Fibroblast of lung (primary cell): ENCODE results near the gene TSC1. TPM values are rescaled to one million over a fixed set of nuclear protein-coding genes. Genes with fewer than 3 reads are reported as not detected.
A peak's percentile ranks its signal among the peaks of the same experiment; 100 is the strongest.

Source experiments
- DNase-seq, 2 donors: peaks; one replicate each; pipeline versions ENCODE4 v3.0.0 to v3.0.0-alpha.2; 2010; ENCODE audit warnings: low read depth in 2 of 2
- H2AFZ ChIP-seq: 2 replicates; pipeline ENCODE4 v1.5.1; 2012; ENCODE audit warnings: low read length, control low read depth, inconsistent platforms
- H3K27ac ChIP-seq: 2 replicates; pipeline ENCODE4 v1.5.1; 2011; ENCODE audit warnings: low read length, control low read depth; ENCODE audit not compliant: insufficient read depth
- H3K27me3 ChIP-seq: 2 replicates; pipeline ENCODE4 v1.5.1; 2011; ENCODE audit warnings: mild to moderate bottlenecking, low read length; ENCODE audit not compliant: control insufficient read depth, insufficient read depth
- H3K36me3 ChIP-seq: 2 replicates; pipeline ENCODE4 v1.5.1; 2011; ENCODE audit warnings: low read length; ENCODE audit not compliant: control insufficient read depth, insufficient read depth
- H3K4me1 ChIP-seq: 2 replicates; pipeline ENCODE4 v1.5.1; 2011; ENCODE audit warnings: low read length; ENCODE audit not compliant: control insufficient read depth, insufficient read depth; ENCODE audit errors: extremely low read depth
- H3K4me2 ChIP-seq: 2 replicates; pipeline ENCODE4 v1.5.1; 2011; ENCODE audit warnings: low read length, control low read depth; ENCODE audit not compliant: insufficient read depth; ENCODE audit errors: extremely low read depth
- H3K4me3 ChIP-seq, 4 experiments: fragments of 200-600 bp in 1 of 4; sonication (generic) in 1 of 4; replicated peaks in 1 of 4; 2 replicates each; pipeline ENCODE4 v1.5.1; 2011 to 2016; ENCODE audit warnings: low read length in 4 of 4, low read depth in 3 of 4, mild to moderate bottlenecking in 3 of 4, control low read depth in 2 of 4, inconsistent platforms in 1 of 4, mixed read lengths in 1 of 4; ENCODE audit not compliant: insufficient read depth in 1 of 4; ENCODE audit errors: control extremely low read depth in 1 of 4
- H3K79me2 ChIP-seq: 2 replicates; pipeline ENCODE4 v1.5.1; 2012; ENCODE audit warnings: mild to moderate bottlenecking, low read length, inconsistent platforms; ENCODE audit not compliant: control insufficient read depth, insufficient read depth
- H3K9ac ChIP-seq: 2 replicates; pipeline ENCODE4 v1.5.1; 2011; ENCODE audit warnings: mild to moderate bottlenecking, low read length, control low read depth; ENCODE audit not compliant: insufficient read depth
- H3K9me3 ChIP-seq: 2 replicates; pipeline ENCODE4 v1.5.1; 2012; ENCODE audit warnings: low read depth, low read length; ENCODE audit not compliant: control insufficient read depth, insufficient read depth
- H4K20me1 ChIP-seq: 2 replicates; pipeline ENCODE4 v1.5.1; 2011; ENCODE audit warnings: low read length; ENCODE audit not compliant: control insufficient read depth, insufficient read depth; ENCODE audit errors: extremely low read depth
- EZH2 ChIP-seq: IDR thresholded peaks from 2 replicates; pipeline ENCODE4 v1.5.1; 2012; ENCODE audit warnings: low read length, control low read depth, mild to moderate bottlenecking; ENCODE audit errors: missing control alignments
- polyA plus RNA-seq, 2 donors: library from polyadenylated mRNA; depleted of rRNA in 1 of 2; stranded (reverse) in 1 of 2; unstranded in 1 of 2; fragments of >200 nt; gene quantifications; 2 replicates each; pipeline ENCODE4 v1.2.1, GENCODE V29; 2011 to 2012; ENCODE audit warnings: missing spikeins in 1 of 2
- total RNA-seq: library from RNA; depleted of rRNA; stranded (reverse); fragments of >200 nt; gene quantifications from 2 replicates; pipeline ENCODE4 v1.2.1, GENCODE V29; 2014
- TF ChIP-seq, protein P1 (sequence below), 2 donors: IDR thresholded peaks in 1 of 2; conservative IDR thresholded peaks in 1 of 2; 1 replicate in 1 of 2; 2 replicates in 1 of 2; pipeline ENCODE4 v1.5.1; 2011 to 2012; ENCODE audit warnings: low read length in 2 of 2, control low read depth in 1 of 2, inconsistent platforms in 1 of 2, low read depth in 1 of 2, mild to moderate bottlenecking in 1 of 2

Gene TSC1
- total and polyA plus RNA-seq, 2 donors (not counting 1 experiment from before 2014, with no cell fraction given), result 41.5 to 48.0 TPM

DNA sequence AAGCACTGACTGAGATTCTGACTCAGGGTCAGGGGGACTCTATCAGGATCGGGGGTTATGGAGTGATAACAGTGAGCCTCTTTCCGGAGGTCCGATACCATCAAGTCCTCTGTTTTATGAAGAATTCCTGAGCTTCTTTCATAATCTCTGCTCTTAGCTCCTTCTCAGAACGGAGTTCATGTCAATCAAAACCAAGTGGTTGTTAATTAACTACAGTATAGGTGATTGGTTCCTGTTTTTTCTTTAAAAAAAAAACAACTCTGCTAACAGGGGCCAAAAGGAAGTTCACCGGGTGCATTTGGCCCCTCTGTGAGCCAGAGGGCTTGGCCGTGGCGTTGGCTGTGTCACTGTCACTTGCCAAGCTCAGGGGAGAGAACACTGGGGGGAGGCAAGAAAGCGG is 38.0 kb upstream of the TSC1 start:
- Histone ChIP-seq H2AFZ (no peak overlapping the region), H3K27me3 (peaks cover 24% of the 10 kb centered on the region), H3K36me3 (no peaks in the 10 kb centered on the region), H3K79me2 (no peaks in the 10 kb centered on the region), H3K9ac (no peak overlapping the region), H3K9me3 (no peaks in the 10 kb centered on the region), H3K4me1 (no peaks in the 10 kb centered on the region), H4K20me1 (no peaks in the 10 kb centered on the region), H3K27ac (no peak overlapping the region), H3K4me2 (no peak overlapping the region), H3K4me3 (no peak overlapping the region)
- DNase-seq, result no peak
- TF ChIP-seq EZH2, result no peak
- TF ChIP-seq, protein P1, sequence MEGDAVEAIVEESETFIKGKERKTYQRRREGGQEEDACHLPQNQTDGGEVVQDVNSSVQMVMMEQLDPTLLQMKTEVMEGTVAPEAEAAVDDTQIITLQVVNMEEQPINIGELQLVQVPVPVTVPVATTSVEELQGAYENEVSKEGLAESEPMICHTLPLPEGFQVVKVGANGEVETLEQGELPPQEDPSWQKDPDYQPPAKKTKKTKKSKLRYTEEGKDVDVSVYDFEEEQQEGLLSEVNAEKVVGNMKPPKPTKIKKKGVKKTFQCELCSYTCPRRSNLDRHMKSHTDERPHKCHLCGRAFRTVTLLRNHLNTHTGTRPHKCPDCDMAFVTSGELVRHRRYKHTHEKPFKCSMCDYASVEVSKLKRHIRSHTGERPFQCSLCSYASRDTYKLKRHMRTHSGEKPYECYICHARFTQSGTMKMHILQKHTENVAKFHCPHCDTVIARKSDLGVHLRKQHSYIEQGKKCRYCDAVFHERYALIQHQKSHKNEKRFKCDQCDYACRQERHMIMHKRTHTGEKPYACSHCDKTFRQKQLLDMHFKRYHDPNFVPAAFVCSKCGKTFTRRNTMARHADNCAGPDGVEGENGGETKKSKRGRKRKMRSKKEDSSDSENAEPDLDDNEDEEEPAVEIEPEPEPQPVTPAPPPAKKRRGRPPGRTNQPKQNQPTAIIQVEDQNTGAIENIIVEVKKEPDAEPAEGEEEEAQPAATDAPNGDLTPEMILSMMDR (conservative IDR thresholded peaks at IDR 0.05 in 1 of 2, IDR thresholded peaks at IDR 0.05 in 1 of 2; ENCODE audit: low read depth in 1 of 2, low read length in 2 of 2), result no peak

DNA sequence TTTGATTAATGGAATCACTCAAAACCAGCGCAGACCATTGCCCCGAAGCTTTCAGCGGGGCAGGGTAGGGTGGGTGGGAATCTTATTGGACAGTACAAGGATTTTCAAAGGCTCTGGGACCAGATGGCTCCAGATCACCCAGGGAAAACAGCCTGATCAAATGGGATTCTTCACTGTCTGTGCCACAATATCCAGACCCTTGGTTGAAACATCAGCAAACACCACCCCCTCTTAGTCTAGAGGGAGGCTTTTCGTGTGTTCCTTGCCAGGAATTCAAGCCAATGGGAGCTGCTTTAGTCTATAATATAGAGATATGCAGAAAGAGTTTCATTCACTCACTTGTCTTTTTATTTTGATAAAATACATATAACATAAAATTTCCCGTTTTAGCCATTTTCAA is 35.7 kb upstream of the TSC1 start:
- H3K4me3 ChIP-seq, result no peak overlapping the region
- DNase-seq, result no peak
- no peak overlapping the region for H3K27ac ChIP-seq
- no peaks in the 10 kb centered on the region for H3K9me3 ChIP-seq
- no peak overlapping the region for H2AFZ ChIP-seq
- no peaks in the 10 kb centered on the region for H3K36me3 ChIP-seq
- TF ChIP-seq EZH2, result no peak
- TF ChIP-seq, protein P1 (conservative IDR thresholded peaks at IDR 0.05 in 1 of 2, IDR thresholded peaks at IDR 0.05 in 1 of 2; ENCODE audit: low read depth in 1 of 2, low read length in 2 of 2), result no peak
- no peaks in the 10 kb centered on the region for H4K20me1 ChIP-seq
- peaks cover 27% of the 10 kb centered on the region for H3K27me3 ChIP-seq
- no peaks in the 10 kb centered on the region for H3K79me2 ChIP-seq
- H3K9ac ChIP-seq, result no peak overlapping the region
- H3K4me1 ChIP-seq, result no peaks in the 10 kb centered on the region
- H3K4me2 ChIP-seq, result no peak overlapping the region

DNA sequence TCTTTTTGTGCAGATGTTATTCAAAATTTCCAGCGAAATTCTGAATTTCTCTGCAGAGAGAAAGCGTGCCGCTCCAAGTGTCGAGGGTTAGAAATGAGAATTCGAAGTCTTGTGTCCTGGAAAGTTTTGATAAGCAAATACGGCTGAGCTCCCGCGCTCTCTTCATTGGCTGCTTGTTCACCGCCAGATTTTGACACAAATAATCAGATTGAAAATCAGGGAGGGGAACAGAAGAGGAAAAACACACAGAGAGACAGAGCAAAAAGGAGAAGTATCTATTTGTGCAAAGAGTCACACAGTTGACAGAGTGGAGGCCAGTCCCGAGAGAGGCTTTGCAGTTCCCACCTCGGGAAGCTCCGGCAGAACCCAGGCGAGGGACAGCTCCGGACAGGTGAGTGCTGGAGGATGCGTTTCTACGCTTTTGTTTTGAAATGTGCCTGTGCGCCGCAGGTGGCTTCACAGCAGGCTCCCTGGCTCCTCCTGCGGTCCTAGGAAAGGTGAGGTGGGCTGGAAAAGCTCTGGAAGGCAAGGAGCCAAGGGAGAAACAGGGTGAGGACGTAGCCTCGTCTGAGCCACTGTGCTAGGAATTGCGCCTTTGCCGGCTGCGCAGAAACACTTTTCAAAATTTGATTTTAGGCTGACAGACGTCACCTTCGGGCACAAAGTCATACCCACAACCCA is 34.2 kb upstream of the TSC1 start, which contains the start of gene GFI1B:
Gene GFI1B, plus strand, starts transcription at position 244 of the 681 bp plus-strand sequence. CDS start 7,985 bp downstream, outside the sequence.
- peak; percentile 63 for TF ChIP-seq EZH2
- TF ChIP-seq, protein P1 (conservative IDR thresholded peaks at IDR 0.05 in 1 of 2, IDR thresholded peaks at IDR 0.05 in 1 of 2; ENCODE audit: low read depth in 1 of 2, low read length in 2 of 2), result no peak
- Histone ChIP-seq H3K4me2 (no peak within 1 kb of the TSS), H3K79me2 (no peaks in the 10 kb centered on the region), H3K27me3 (peaks cover 20% of the 10 kb centered on the region), H3K36me3 (no peaks in the 10 kb centered on the region), H3K4me1 (no peaks in the 10 kb centered on the region), H4K20me1 (no peaks in the 10 kb centered on the region), H3K9me3 (no peaks in the 10 kb centered on the region), H3K27ac (no peak within 1 kb of the TSS), H3K4me3 (no peak within 1 kb of the TSS), H3K9ac (no peak within 1 kb of the TSS), H2AFZ (no peak within 1 kb of the TSS)
- DNase-seq, result no peak
